Endothelial cell of umbilical vein (primary cell): Measurements from ENCODE around the gene SRCIN1. TPM values are rescaled to one million over a fixed set of nuclear protein-coding genes. Genes with fewer than 3 reads are reported as not detected.

Source experiments
- BruUV-seq: library from RNA; stranded (reverse); fragments of 400-500 nt; replicated peaks from 2 replicates; lab custom pipeline; 2021; lab: Mats Ljungman, UMichigan
- CTCF ChIA-PET: fragments of 300-600, 350-600 bp; sonication (Branson Sonifier 250); formaldehyde crosslinking; loops from one replicate; lab custom pipeline; 2021; ENCODE audit warnings: antibody characterized with exemption, inconsistent platforms; lab: Charles Lee
- POLR2A ChIA-PET: fragments of 300-600, 350-600 bp; sonication (Branson Sonifier 250); formaldehyde crosslinking; loops from one replicate; lab custom pipeline; 2021; ENCODE audit warnings: antibody characterized with exemption, inconsistent platforms; lab: Charles Lee
- DNase-seq: peaks from one replicate; pipeline ENCODE4 v3.0.0-alpha.2; 2011; ENCODE audit warnings: low read depth, low spot score
- FAIRE-seq: peaks from 2 replicates; lab custom pipeline; 2011; peaks lifted over from hg19 to GRCh38; lab: Jason Lieb, UNC
- H2AFZ ChIP-seq: 2 replicates; pipeline ENCODE4 v1.6.0; 2012; ENCODE audit warnings: low read depth, low read length, control low read depth, inconsistent platforms
- H3K27ac ChIP-seq: 2 replicates; pipeline ENCODE4 v1.5.1; 2011; ENCODE audit warnings: low read depth, mild to moderate bottlenecking, control low read depth, low read length, moderate library complexity; ENCODE audit not compliant: insufficient read depth
- H3K27me3 ChIP-seq, 2 experiments: 2 replicates each; pipeline versions ENCODE4 v1.6.0 to v1.6.1; 2011; ENCODE audit warnings: low read length in 2 of 2, mixed read lengths in 1 of 2; ENCODE audit not compliant: control insufficient read depth in 2 of 2, insufficient read depth in 2 of 2
- H3K36me3 ChIP-seq, 2 experiments: 2 replicates in 1 of 2; 3 replicates in 1 of 2; pipeline ENCODE4 v1.5.1; 2011; ENCODE audit warnings: low read length in 2 of 2, mild to moderate bottlenecking in 1 of 2, moderate library complexity in 1 of 2; ENCODE audit not compliant: control insufficient read depth in 2 of 2, insufficient read depth in 2 of 2; ENCODE audit errors: extremely low read depth in 1 of 2
- H3K4me1 ChIP-seq: 3 replicates; pipeline ENCODE4 v1.5.1; 2011; ENCODE audit warnings: mild to moderate bottlenecking, low read length; ENCODE audit not compliant: control insufficient read depth, insufficient read depth; ENCODE audit errors: extremely low read depth
- H3K4me2 ChIP-seq: 2 replicates; pipeline ENCODE4 v1.6.1; 2011; ENCODE audit warnings: low read length, control low read depth, mixed read lengths; ENCODE audit not compliant: insufficient read depth
- H3K4me3 ChIP-seq, 3 experiments: fragments of 200-600 bp in 1 of 3; sonication (generic), shearing (Covaris generic) in 1 of 3; replicated peaks in 1 of 3; 2 replicates each; pipeline ENCODE4 v1.5.1; 2011 to 2016; ENCODE audit warnings: control low read depth in 3 of 3, low read length in 3 of 3, mild to moderate bottlenecking in 2 of 3, inconsistent platforms in 1 of 3, low read depth in 1 of 3, moderate library complexity in 1 of 3; ENCODE audit not compliant: insufficient read depth in 1 of 3
- H3K79me2 ChIP-seq: 2 replicates; pipeline ENCODE4 v1.6.0; 2012; ENCODE audit warnings: low read length, inconsistent platforms; ENCODE audit not compliant: control insufficient read depth, insufficient read depth
- H3K9ac ChIP-seq: replicated peaks from 2 replicates; pipeline ENCODE3; 2011; ENCODE audit warnings: low read length, control low read depth; ENCODE audit not compliant: insufficient read depth; ENCODE audit errors: extremely low read depth
- H3K9me1 ChIP-seq: replicated peaks from 3 replicates; pipeline ENCODE4 v1.6.0; 2011; ENCODE audit warnings: mild to moderate bottlenecking, low read length; ENCODE audit not compliant: control insufficient read depth, insufficient read depth; ENCODE audit errors: extremely low read depth
- H3K9me3 ChIP-seq: replicated peaks from 2 replicates; pipeline ENCODE4 v1.5.1; 2012; ENCODE audit warnings: low read length, inconsistent platforms; ENCODE audit not compliant: control insufficient read depth, insufficient read depth
- H4K20me1 ChIP-seq: replicated peaks from 2 replicates; pipeline ENCODE3; 2011; ENCODE audit warnings: mild to moderate bottlenecking, low read length; ENCODE audit not compliant: control insufficient read depth, insufficient read depth; ENCODE audit errors: extremely low read depth
- CTCF ChIP-seq, 2 donors: IDR thresholded peaks; 1 replicate in 1 of 2; 2 replicates in 1 of 2; pipeline ENCODE4 v1.5.1; 2011; ENCODE audit warnings: low read length in 2 of 2, mild to moderate bottlenecking in 2 of 2, moderate library complexity in 2 of 2, control low read depth in 1 of 2, inconsistent platforms in 1 of 2, low read depth in 1 of 2; ENCODE audit not compliant: insufficient read depth in 1 of 2; ENCODE audit errors: extremely low read depth in 1 of 2
- EZH2 ChIP-seq: IDR thresholded peaks from 2 replicates; pipeline ENCODE4 v1.6.1; 2012; ENCODE audit warnings: borderline replicate concordance, low read depth, mild to moderate bottlenecking, moderate library complexity, low read length, inconsistent platforms; ENCODE audit not compliant: severe bottlenecking
- FOS ChIP-seq: IDR thresholded peaks from 2 replicates; pipeline ENCODE4 v1.6.1; 2011; ENCODE audit warnings: mild to moderate bottlenecking, low read length, moderate library complexity, borderline replicate concordance; ENCODE audit not compliant: insufficient read depth
- GATA2 ChIP-seq: IDR thresholded peaks from 2 replicates; pipeline ENCODE4 v1.7.0; 2011; ENCODE audit warnings: low read depth, mild to moderate bottlenecking, moderate library complexity, mixed read lengths, low read length; ENCODE audit not compliant: insufficient read length, insufficient read depth
- JUN ChIP-seq: IDR thresholded peaks from 2 replicates; pipeline ENCODE4 v1.6.1; 2011; ENCODE audit warnings: borderline replicate concordance, low read depth; ENCODE audit not compliant: insufficient read length, insufficient read depth
- MYC ChIP-seq: IDR thresholded peaks from one replicate; pipeline ENCODE4 v1.6.1; 2011; ENCODE audit warnings: mild to moderate bottlenecking, low read depth, low read length
- POLR2A ChIP-seq: IDR thresholded peaks from 2 replicates; pipeline ENCODE4 v1.6.1; 2012; ENCODE audit warnings: low read depth, mild to moderate bottlenecking, control low read depth, low read length
- POLR2AphosphoS5 ChIP-seq: IDR thresholded peaks from 2 replicates; pipeline ENCODE4 v1.6.1; 2012; ENCODE audit warnings: low read depth, mild to moderate bottlenecking, control low read depth, low read length, moderate library complexity; ENCODE audit not compliant: insufficient read depth
- dilution Hi-C: fragments of 300-500 bp; cut with MboI; formaldehyde crosslinking; loops from one replicate; pipeline ENCODE4 v1.15.0; 2019; ENCODE audit warnings: low sequenced_read_pairs; ENCODE audit not compliant: extremely low pct_ligation_motif_present
- intact Hi-C: fragments of 100-400 bp; cut with micrococcal nuclease; formaldehyde crosslinking; loops from one replicate; pipeline ENCODE4 v1.10.0; 2022
- polyA plus RNA-seq, 4 experiments: library from polyadenylated mRNA; depleted of rRNA in 3 of 4; stranded (reverse) in 3 of 4; unstranded in 1 of 4; fragments of >200 nt; gene quantifications; 2 replicates each; pipeline versions ENCODE4 v1.2.1 to v1.2.3, GENCODE V29; 2011 to 2012; ENCODE audit warnings: missing spikeins in 1 of 4
- total RNA-seq: library from RNA; stranded (reverse); gene quantifications from 2 replicates; pipeline ENCODE4 v1.2.3, GENCODE V29; 2021
- TF ChIP-seq, protein P1 (sequence below): IDR thresholded peaks from 2 replicates; pipeline ENCODE4 v1.6.1; 2011; ENCODE audit not compliant: insufficient read depth, insufficient read length

Gene SRCIN1
- total and polyA plus RNA-seq, 2 donors (not counting 3 experiments of a cell fraction or from before 2014, with no cell fraction given): 0.15 to 0.35 TPM

DNA sequence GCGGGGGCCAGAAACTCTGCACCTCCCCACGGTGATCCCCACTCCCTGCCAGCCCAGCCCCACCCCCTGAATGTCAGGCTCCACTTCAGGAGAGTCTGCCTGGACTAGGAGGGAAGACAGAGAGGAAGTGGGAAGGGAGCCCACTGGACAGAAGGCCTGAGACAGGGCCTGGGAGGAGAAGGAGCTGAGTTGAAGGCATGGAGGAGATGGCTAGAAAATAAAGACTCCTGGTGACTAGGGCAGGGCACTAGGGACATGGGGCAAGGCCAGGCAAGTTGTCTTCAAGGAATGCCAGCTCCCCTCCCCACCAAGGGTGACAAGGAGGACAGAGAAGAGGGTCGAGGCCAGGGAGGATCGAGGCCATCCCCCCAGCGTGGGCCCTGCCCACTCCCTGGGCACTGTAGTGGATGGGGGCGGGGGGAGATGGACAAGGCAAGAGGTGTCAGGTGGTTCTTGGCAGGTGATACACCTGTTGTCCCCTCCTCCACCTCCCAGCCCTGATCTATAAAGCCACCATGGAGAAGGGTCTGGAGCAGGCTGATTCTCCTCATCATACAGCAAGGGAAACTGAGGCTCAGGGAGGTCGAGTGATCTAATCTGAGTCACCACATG lies 19.7 kb downstream of the SRCIN1 start:
- no peaks in the 10 kb centered on the region for H3K9me1 ChIP-seq
- no peaks in the 10 kb centered on the region for H3K79me2 ChIP-seq
- POLR2A ChIA-PET: no interaction called here
- intact Hi-C loops (loop anchor here (5.0 kb wide), 1 partner anchor 74 kb away; no protein-coding TSS in a partner anchor), dilution Hi-C loops (no loop called here)
- H3K36me3 ChIP-seq: no peaks in the 10 kb centered on the region
- no TSS peak for BruUV-seq
- CTCF ChIA-PET: interaction anchor here (1.0 to 6.0 kb wide), 8 partner anchors 10 to 236 kb away, joined by 3 to 91 read pairs (median 5); no protein-coding TSS in a partner anchor
- no peak overlapping the region for H3K9ac ChIP-seq
- DNase-seq: no peak
- FAIRE-seq: no peak
- H3K27me3 ChIP-seq: peaks cover 25 to 27% of the 10 kb centered on the region in 2 experiments
- H3K4me1 ChIP-seq: no peaks in the 10 kb centered on the region
- no peaks in the 10 kb centered on the region for H3K9me3 ChIP-seq
- no peak overlapping the region for H3K4me3 ChIP-seq
- no peak overlapping the region for H2AFZ ChIP-seq
- H3K4me2 ChIP-seq: no peak overlapping the region
- H3K27ac ChIP-seq: no peak overlapping the region
- H4K20me1 ChIP-seq: no peaks in the 10 kb centered on the region
- TF ChIP-seq, protein P1, sequence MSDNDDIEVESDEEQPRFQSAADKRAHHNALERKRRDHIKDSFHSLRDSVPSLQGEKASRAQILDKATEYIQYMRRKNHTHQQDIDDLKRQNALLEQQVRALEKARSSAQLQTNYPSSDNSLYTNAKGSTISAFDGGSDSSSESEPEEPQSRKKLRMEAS: no peak
- TF ChIP-seq POLR2A (no peak), JUN (no peak), EZH2 (no peak), POLR2AphosphoS5 (no peak), CTCF (IDR thresholded peaks at IDR 0.05; ENCODE audit: extremely low read depth in 1 of 2, insufficient read depth in 1 of 2, low read depth in 1 of 2, low read length in 2 of 2) (no peak), FOS (no peak), MYC (no peak), GATA2 (no peak)
